GM12873 (cell line): ENCODE measurements around the gene INTS11.

Experiments
- CTCF ChIP-seq: IDR thresholded peaks from 2 replicates; pipeline ENCODE4 v1.5.1; 2012; ENCODE audit warnings: low read depth, mild to moderate bottlenecking, moderate library complexity, low read length, control low read depth; ENCODE audit not compliant: insufficient read depth; ENCODE audit errors: missing control alignments

INTS11 gene

GRCh38 chr1:1267488-1268283, 56.8 kb downstream of the INTS11 start:
- TF ChIP-seq CTCF = no peak

DNA sequence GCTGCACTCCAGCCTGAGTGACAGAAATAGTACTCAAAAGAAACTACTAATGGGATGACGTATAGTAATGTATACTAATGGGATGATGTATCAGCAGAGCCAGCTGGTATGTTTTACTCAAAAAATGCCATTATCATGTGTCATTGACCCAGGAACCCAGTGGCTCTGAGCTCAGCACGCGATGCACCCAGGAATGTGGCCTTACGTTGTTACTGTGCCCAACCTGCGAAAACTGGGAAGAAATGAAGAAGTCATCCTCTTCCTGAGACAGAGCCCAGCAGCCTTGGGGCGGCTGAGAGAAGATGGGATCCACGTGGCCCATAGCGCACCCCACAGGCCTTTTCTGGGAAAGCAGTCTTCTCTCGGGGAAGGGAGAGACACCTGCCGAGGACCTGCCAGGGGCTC, 59.6 kb downstream of the INTS11 start:
- peak; percentile 24 for TF ChIP-seq CTCF

GRCh38 chr1:1264026-1264425, 60.4 kb downstream of the INTS11 start:
- TF ChIP-seq CTCF = no peak

DNA sequence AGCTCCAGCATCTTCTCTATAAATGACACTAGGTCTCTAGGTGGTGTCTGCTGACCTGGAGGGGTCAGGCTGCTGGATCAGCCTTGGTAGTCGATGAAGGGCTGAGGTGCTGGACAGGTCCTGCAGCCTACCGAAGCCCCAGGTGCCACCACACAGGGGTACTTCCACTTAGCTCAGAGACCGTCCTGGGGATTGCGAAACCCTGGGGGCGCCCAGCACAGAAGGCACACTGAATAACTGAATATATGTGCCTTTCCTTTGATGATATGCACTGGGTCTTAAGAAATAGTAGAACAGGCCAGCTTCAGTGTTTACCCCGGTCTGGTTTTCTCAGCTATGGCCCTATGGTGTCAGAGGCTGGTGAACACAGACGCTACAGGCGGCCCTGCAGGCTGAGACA, 61.7 kb downstream of the INTS11 start:
- no peak for TF ChIP-seq CTCF

DNA sequence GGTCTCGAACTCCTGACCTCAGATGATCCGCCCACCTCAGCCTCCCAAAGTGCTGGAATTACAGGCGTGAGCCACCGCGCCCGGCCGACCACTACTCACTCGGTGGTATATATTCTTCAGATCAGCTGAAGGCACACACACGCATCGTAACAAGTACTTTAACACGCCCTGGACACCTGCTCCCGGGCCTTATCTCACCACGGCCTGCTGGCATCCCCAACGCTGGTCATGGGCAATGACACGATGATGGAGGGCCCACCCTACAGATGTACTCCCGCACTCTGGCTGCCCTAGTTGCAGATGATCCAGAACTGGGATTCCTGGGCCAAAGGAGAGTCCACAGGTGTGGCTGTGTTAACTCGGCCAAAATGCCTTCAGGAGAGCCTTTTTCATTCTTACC, 62.4 kb downstream of the INTS11 start:
- no peak for TF ChIP-seq CTCF
